Endometrial microvascular endothelial cells (primary cell): ENCODE measurements around the gene PLB1. TPM values are rescaled to one million over a fixed set of nuclear protein-coding genes. Genes with fewer than 3 reads are reported as not detected.

ENCODE experiments used
- in situ Hi-C: cut with HindIII; loops from 2 replicates; pipeline ENCODE4 v1.10.0; 2017; ENCODE audit warnings: low sequenced_read_pairs, low pct_unique_long_range_greater_than_20kb; ENCODE audit errors: inconsistent ontology term
- total RNA-seq: library from RNA; depleted of rRNA; stranded (reverse); fragments of >200 nt; gene quantifications from one replicate; pipeline ENCODE4 v1.2.3, GENCODE V29; 2015; ENCODE audit errors: inconsistent ontology term

The PLB1 gene
- total RNA-seq, 1 donor from 2014 or later: 8.9 TPM

DNA sequence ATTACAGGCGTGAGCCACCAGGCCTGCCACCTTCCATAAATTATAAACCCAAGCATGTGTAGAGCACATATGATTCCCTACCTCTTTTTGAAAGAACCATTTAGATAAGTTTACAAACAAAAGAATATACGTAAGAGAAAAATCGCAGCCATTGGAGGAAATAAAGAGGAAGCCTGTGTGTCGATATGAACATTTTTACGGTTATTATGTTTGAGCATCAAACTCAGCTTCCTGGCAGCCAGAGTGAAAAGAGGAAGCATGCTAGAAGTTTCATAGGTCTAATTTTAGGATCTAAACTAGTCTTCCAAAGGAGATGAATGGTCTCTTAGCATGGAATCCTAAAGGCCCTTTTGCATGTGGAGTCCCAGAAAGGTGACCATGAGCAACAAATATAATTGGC is 104.3 kb downstream of the PLB1 start:
- in situ Hi-C loops: no loop called here

DNA sequence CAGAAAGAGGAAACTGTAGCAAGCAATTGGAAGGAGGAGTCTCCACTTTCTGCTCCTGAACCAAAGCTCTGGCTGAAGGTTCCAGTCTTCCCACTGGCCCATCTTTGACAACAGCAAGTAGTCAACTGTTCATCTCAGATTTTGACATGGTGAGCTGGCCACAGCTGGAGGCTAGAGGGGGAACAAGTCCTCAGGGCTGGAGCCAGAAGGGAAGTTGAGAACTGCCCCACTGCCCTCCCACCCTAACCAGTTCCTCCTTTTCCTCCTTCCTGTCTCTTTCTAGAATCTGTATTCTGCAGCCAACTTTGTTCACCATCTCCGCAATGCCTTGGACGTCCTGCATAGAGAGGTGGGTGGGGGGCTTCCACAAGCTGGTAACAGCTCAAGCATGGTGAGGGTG is 105.8 kb downstream of the PLB1 start:
- in situ Hi-C loops: no loop called here

DNA sequence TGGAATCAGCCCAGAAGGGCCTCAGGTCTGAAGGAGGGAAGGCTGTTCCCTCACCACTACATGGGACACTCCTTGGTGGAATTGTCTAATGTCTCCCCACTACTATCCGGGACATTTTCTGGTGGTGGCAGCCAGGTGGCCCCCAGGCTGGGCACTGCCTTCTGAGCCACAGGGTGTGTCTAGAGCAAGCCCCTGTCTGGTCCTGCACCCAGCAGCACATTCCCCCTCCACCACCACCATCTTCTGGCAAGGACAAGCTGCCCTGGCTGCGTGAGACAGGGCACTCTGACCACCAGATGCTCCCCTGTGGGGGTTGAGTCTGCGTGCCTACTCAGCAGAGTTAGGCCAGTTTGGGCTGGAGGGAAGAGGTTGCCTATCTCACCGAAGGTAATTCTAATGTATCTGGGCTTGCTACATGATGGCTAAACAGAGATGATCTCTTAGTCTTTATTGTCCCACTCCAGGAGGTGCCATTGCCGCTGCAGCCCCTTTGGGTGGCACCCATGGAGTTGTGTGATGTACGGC is 106.3 kb downstream of the PLB1 start:
- in situ Hi-C loops: no loop called here

DNA sequence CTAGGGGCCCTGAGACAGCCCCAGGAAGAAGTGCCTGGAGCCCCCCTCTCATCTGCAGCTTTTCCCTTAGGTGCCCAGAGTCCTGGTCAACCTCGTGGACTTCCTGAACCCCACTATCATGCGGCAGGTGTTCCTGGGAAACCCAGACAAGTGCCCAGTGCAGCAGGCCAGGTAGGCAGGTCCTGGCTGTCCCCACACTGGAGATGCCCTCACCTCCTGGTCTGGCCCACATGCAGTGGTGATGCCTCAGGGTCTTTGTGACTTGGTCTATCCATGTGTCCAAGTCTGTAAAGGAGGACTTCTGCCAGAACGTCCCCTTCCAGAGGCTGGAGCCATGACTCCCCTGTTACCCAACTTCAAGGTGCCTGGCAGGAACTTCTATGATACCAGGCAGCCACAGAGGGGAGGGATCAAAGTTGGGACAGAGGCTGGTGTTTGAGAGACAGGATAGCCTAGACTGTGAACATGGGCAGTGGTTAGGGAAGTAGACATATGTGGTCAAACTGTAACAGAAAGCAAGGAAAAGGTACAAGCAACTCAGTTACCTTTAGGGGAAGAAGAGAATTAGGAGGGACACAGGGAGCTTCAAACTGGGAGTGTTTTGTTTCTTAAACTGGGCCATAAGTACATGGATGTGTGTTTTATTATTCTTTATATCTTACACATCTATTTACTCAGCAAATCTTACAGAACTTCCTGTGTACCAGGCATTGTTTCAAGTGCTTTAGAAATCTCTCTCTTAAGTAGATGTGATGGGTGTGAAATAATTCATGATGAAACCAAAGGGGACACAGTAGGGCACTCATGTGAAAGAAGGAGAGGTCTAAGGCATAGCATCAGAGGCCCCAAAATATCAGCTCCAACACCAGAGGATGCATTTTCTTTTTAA is 107.1 kb downstream of the PLB1 start:
- in situ Hi-C loops: no loop called here

DNA sequence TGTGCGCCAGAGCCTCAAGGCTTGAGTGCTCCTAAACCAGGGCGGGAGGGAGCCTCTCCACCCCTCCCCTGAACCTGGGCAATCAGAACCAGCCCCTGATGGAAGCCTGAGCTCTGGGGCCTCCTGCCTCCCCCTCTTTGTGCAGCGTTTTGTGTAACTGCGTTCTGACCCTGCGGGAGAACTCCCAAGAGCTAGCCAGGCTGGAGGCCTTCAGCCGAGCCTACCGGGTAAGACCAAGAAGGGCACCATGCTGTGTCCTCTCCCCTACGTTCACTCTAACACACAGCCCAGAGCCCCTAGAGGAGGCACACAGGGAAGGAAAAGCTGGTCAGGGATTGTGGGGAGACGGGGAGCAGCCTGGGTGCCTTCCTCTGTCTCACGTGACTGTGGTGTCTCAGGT is 108.0 kb downstream of the PLB1 start:
- in situ Hi-C loops: no loop called here

DNA sequence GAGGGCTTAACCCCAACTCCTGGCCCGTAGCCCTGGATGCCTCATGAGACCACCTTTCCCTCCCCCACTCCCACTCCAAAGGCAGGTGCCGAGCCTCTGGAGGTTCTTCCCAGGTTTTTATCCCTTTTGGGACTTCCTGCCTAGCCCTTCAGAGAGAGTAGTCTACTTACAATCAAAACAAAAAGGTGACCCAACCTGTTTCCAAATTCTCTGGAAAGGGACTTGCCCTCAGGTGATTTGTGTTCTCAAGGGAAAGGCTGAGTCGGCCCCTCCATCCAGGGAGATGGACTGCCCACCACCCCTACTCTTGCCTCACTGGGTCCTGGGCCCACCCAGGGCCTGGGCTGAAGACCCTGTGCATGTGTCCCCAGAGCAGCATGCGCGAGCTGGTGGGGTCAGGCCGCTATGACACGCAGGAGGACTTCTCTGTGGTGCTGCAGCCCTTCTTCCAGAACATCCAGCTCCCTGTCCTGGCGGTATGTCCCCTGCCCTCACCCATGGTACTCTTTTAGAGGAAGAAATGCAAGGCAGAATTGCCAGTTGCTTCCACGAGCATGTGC is 108.5 kb downstream of the PLB1 start:
- in situ Hi-C loops: no loop called here

DNA sequence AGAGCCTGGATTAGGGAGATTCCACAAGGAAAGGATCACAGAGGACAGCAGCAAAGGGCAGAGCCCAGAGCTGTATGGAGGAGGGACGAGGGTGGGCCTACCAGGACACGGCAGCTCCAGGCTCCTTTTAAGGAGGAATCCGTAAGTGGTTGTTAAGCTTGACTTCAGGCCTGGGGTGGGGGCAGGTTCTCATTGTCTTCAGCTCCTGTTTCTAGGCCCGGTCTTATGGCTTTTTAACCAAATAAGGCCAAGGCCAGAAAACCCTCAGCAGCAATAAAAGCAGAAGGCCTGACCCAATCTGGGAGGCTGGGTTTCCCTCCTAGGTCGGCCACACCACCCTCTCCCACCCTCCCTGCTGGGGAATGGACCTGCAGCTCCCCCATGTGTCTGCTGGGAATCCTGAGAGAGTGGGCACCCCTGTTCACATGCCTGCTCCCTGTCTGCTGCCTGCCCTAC is 111.2 kb downstream of the PLB1 start:
- in situ Hi-C loops: no loop called here

DNA sequence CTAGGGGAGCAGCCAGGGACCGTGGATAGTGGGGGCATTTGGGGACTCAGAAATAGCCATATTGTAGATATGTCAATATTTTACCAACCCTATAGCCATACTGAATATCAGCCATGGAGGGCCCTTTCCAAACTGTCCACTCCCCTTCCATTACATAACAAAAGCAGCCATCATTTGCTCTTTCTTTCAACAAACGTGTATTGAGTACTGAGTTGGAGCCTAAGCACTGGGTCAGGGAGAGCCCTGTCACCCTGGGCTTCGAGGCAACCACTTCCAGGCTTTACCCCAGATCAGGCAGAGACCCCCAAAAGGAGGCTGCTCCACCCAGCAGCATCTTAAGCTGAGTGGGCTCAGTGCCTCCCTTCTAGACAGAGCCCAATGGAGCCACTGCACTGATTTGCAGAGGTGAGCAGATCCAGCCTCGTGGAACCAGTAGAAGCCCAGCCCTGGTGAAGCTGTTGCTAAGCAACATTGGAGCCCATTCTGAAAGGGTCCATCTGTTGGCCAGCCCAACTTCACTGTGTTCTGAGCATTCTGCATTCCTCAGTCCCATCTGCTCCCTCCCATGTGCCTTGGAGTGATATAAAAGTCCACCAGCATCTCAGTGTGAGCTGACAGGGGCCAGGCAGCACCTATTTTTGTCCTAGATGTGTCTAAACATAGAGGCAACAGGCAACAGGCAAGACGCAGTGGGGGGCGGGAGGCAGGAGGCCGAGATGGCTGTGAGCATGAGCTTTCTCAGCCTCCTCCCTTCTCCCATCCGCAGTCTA is 112.1 kb downstream of the PLB1 start:
- in situ Hi-C loops: no loop called here

DNA sequence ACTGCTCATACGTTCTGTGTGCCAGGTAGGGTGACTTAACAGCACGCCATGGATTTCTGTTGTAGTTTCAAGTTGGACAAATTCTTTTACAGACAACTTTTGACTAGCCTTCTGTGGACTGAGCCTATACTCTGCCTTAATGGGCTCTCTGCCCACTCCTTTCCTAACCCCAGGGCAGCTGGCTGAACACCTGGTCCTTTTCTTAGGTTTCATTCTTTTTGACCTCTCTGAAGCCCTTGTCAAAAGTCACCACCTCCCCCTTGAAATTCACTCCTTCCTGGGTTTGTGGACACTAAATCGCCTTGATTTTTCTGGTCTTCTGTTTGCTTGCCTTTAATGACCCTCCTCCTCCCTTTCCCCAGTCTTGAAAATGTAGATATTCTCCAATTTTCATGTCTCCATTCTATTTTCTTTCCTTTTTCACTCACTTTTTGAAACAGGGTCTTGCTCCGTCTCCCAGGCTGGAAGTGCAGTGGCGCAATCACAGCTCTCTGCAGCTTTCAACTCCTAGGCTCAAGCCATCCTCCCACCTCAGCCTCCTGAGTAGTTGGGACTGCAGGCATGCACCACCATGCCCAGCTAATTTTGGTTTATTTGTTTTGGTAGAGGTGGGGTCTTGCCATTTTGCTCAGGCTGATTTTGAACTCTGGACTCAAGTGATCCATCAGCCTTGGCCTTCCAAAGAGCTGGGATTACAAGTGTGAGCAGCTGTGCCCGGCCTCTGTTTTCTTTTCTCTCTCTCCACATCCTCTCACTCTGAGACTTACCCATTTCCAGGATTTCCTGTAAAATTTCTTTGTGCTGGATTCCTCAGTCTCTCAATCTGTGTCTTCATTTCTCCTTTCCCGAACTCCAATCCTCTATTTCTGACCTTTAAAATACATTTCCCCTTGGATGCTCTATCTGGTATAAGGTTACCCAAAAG is 112.9 kb downstream of the PLB1 start:
- in situ Hi-C loops: no loop called here

DNA sequence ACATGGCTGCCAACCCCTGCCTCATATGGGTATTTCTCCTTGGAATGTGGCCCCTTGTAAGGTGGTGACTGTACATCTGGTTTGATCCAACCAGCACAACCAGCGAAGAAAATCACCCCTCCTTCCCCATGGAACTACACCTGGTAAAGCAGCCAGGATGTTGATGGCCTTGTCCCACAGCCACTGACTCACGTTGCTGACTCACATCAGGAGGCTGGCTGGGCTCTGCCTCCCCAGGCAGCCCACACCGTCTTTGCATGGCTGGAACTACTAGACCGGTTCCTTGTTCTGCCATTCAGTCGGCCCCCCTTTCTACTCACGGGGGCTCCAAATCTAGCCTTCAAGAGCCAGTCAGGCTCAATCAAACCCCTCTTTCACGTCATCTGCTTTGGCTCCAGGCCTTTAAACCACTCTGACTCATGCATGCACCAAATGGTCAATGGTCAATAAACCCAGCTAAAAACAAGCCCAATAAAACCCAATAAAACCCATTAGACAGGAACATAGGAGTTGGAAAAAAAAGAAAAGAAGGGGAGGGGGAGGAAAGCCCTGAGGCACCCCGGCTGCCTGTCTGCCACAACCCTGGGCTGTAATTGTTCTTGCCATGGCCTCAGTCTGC is 114.8 kb downstream of the PLB1 start:
- in situ Hi-C loops: no loop called here

DNA sequence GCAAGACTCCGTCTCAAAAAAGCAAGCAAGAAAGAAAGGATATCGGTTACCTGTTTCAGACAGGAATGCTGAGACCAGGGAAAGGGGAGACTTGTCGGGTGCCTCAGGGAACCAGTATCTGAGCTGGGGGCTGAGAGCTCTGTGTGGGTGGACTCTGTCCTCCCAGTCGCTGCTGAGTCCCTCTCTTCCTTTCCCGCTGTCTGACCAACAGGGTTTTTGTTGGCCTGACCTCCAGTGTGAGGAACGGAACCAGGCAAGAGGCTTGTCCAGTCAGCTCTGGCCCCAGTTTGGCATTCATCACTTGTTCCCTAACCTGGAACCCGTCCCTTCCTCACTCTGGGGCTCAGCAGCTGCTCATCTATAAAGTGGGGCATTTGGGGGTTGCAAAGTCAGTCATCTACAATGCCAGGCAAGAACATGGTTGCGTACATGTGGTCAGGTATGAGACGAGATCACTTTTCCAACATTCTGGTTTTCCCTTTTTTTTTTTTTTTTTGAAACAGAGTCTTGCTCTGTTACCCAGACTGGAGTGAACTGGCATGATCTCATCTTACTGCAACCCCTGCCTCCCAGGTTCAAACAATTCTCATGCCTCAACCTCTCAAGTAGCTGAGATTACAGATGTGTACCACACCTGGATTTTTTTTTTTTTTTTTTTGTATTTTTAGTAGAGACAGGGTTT is 116.4 kb downstream of the PLB1 start:
- in situ Hi-C loops: no loop called here

DNA sequence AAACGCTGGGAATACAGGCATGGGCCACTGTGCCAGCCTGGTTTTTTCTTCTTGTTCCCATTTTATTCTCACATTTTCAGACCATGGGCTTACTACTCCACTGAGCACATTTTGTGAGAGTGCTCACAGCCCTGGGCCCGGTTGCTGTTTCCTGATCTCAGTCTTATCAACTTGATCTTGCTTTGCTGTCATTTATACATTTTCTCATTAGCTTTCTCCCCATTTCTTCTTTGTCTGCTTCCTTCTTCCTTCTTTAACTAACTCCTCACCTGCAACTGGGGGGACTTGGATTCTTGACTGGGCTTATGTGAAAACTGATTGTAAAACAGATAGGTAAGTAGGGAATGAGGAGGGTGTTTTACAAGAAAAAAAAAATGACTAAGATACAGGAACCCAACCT is 117.3 kb downstream of the PLB1 start:
- in situ Hi-C loops: no loop called here

DNA sequence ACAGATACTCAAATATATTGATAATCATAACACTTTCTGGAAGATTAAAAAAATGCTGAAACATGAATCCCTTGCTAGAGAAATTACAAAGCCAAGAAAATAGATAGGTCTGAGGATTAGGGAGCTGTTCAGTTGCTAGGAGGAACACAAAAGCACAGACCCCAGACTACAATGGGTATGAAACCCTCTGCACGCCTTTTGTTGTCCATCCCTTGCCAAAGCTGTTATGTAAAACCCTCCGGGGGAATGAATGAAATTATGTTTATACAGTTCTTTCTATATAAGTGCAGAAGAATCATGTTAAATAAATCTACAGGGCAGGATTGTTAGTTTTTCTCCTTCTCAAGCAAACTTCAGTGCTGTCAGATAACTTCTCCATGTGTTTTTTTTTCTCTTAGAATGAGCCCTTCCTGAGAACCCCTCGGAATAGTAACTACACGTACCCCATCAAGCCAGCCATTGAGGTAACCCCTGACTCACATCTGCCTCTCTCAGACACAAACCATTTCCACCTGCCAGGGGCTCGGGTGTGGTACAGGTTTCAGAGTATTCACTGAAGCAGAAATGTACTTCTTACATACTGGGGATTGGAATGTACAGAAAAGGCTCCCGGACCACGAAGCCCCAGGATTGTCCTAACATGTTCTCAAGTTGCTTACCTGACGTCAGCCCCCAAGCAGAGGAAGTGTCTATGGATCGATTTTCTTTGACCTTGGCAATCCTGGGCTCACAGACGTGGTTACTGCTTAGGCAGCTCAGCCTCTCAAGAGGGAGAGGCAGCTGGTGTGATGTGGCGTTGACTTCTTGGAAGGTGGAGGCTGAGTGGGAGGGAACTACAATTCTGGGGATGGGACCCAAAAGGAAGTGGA is 118.0 kb downstream of the PLB1 start:
- in situ Hi-C loops: no loop called here

DNA sequence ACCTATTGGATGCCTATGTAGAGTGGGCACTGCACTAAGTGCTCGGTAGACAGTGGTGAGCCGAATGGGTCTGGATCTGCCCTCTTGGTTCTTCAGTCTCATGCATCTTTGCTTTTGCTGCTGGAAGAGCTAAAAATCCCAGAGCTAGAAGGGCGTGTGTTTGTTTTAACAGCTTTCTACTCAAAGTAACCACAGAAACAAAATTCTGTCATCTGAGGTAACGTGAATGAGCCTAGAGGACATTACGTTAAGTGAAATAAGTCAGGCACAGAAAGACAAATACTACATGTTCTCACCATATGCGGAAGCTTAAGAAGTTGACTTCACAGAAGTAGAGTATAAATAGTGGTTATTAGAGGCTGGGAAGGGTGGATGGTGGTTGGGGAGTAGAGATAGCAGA is 119.8 kb downstream of the PLB1 start:
- in situ Hi-C loops: no loop called here

DNA sequence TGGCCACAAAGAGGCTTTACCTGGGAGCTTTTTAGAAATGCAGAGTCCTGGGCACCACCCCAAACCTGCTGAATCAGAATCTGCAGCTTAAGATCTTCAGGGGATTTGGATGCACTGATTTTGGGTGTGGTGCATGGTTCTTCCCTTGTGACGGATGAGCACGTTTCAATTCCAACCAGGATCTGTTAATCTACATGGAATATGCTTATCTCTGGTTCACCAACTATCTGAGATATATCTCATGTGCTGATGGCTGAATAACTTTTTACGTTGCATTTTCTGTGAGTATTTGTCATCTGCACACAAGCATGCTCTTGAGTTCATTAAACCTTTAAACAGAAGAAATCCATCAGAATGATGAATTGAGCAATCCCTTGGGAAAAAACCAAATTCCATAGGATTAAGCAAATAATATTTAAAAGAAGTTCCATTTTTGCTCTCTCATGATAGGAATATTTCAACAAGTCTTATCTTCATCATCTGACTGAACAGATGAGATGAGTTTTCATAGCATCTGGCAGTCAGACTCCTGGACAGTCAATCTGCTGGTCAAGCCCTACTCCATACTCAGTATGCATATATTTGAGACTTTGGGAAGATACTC is 120.6 kb downstream of the PLB1 start:
- in situ Hi-C loops: no loop called here

DNA sequence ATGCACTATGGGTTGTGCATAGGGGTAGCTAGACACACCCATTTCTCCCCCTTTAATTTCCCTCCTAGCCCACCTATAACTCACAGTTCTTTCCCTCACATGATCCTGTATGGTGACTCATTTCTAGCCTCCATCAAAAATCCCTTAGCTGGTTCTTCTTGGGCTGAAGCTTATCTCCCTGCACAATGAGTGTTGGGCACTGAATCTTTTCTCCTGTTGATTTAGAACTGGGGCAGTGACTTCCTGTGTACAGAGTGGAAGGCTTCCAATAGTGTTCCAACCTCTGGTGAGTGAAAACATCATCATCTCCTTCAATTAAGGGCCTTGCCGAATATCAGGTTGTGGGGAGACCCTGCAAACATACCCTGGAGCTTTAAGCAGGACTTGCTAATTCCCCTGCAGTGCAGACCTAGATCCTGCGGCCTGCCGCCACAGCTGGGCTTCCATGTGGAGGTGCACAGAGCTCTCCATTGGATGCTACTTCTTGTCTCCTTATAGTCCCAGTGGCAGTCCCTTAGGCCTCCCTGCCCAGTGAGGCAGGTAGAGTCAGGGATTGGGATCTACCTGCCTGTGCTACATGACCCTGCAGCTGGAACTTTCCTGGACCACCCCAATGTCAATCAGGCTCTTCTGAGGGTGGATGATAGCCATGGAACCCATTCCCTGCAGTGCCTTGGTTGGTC is 121.8 kb downstream of the PLB1 start:
- in situ Hi-C loops: no loop called here
